Ovary (tissue), 1 donor: Measurements from ENCODE around the gene PTPRO.

Experiments used
- EP300 ChIP-seq: sonication (generic); formaldehyde crosslinking; IDR thresholded peaks from one replicate; pipeline ENCODE4 v1.6.1; 2017; ENCODE audit warnings: antibody characterized with exemption
- POLR2A ChIP-seq: fragments of 450-650 bp; IDR thresholded peaks from one replicate; pipeline ENCODE4 v1.6.1; 2017; ENCODE audit warnings: antibody characterized with exemption, mild to moderate bottlenecking, moderate library complexity

GRCh38 chr12:15620741-15621539 lies 298.6 kb downstream of the PTPRO start:
- TF ChIP-seq EP300 (no peak), POLR2A (no peak)
